SK-N-MC (cell line): ENCODE measurements around the gene PPM1K.

Experiments used
- FOXP2 ChIP-seq: optimal IDR thresholded peaks from 2 replicates; pipeline ENCODE3; 2011; ENCODE audit warnings: mild to moderate bottlenecking, moderate library complexity; ENCODE audit not compliant: insufficient read depth; ENCODE audit errors: extremely low read length, control extremely low read depth
- POLR2AphosphoS5 ChIP-seq: IDR thresholded peaks from 2 replicates; pipeline ENCODE4 v1.6.1; 2012; ENCODE audit warnings: mild to moderate bottlenecking, low read depth, low read length, borderline replicate concordance

- no peak for TF ChIP-seq POLR2AphosphoS5
- TF ChIP-seq FOXP2: no peak
Observed at GRCh38 chr4:88230461-88230891, 53.9 kb downstream of the PPM1K start.
